Measurements from ENCODE around the gene ARID1B. TPM values are rescaled to one million over a fixed set of nuclear protein-coding genes. Genes with fewer than 3 reads are reported as not detected.

Gene ARID1B
- total RNA-seq, 1 experiment from 2014 or later, result 24.2 TPM

DNA sequence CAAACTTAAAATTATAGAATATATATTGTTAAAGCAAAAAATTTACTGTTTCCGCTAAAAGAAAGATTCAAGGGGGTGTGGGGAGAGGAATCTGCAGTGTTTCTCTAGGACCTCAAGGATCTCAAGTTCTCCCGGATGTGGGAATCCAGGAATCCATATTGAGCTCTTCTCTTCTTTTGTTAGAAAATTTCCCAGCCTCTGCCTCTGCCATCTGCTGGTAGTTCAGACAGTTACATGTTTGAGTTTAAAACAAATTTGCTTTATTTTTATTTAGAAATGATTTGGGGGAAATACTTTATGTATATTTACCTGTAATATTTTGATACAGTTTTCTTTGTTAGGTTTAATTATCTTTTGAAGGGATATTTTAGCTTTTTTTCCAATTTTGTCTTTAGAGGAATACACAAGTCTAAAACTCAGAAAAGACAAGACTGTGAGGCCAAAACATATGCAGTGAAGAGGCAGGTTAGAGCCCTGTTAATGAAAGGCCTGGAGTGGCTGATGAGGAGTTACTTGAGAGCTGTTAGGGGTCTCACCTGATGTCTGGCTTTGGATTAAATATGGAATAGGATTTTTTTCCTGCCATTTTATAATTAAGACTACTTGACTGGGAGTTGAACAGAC lies 268.8 kb downstream of the ARID1B start:
- H3K4me1 ChIP-seq (ENCODE audit: insufficient read depth, low read length), result peaks cover 10% of the 10 kb centered on the region; the same call in 1 of the 2 replicates
- H3K4me2 ChIP-seq (ENCODE audit: low read length), result no peak overlapping the region
- H3K79me2 ChIP-seq (ENCODE audit: low read length), result 0 out of 2 replicates have a peak, but pooled peaks cover 5% of the 10 kb centered on the region
- H3K36me3 ChIP-seq (ENCODE audit: low read depth, low read length), result no peaks in the 10 kb centered on the region
- H3K9me3 ChIP-seq (ENCODE audit: low read length), result no peaks in the 10 kb centered on the region
- CTCF ChIA-PET, result interaction anchor here (0.5 to 0.6 kb wide), 2 partner anchors 135 to 533 kb away, joined by 3 read pairs; no protein-coding TSS in a partner anchor
- ATAC-seq (peak; percentile 38; the same call in 1 of the 2 replicates), DNase-seq (peak; percentile 60)
- POLR2A ChIA-PET (ENCODE audit: unreplicated experiment), result interaction anchor here (0.5 kb wide), 1 partner anchor 510 kb away, joined by 3 read pairs; no protein-coding TSS in a partner anchor
- no peaks in the 10 kb centered on the region for H3K27me3 ChIP-seq (ENCODE audit: low read length)
- no peaks in the 10 kb centered on the region for H4K20me1 ChIP-seq (ENCODE audit: low read length)
- BruUV-seq (replicated peaks), result no TSS peak
- intact Hi-C loops (cut with micrococcal nuclease), result no loop called here
- no peak overlapping the region for H3K9ac ChIP-seq (ENCODE audit: low read length)
- no peak overlapping the region for H3K27ac ChIP-seq (ENCODE audit: low read length)
- TF ChIP-seq, protein P1, sequence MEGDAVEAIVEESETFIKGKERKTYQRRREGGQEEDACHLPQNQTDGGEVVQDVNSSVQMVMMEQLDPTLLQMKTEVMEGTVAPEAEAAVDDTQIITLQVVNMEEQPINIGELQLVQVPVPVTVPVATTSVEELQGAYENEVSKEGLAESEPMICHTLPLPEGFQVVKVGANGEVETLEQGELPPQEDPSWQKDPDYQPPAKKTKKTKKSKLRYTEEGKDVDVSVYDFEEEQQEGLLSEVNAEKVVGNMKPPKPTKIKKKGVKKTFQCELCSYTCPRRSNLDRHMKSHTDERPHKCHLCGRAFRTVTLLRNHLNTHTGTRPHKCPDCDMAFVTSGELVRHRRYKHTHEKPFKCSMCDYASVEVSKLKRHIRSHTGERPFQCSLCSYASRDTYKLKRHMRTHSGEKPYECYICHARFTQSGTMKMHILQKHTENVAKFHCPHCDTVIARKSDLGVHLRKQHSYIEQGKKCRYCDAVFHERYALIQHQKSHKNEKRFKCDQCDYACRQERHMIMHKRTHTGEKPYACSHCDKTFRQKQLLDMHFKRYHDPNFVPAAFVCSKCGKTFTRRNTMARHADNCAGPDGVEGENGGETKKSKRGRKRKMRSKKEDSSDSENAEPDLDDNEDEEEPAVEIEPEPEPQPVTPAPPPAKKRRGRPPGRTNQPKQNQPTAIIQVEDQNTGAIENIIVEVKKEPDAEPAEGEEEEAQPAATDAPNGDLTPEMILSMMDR (conservative IDR thresholded peaks at IDR 0.05; ENCODE audit: low read depth, low read length), result peak; percentile 64
- no peak for TF ChIP-seq EZH2 (IDR thresholded peaks at IDR 0.05; ENCODE audit: low read length, unreplicated experiment)
- TF ChIP-seq EZH2phosphoT487 (IDR thresholded peaks at IDR 0.05; ENCODE audit: borderline replicate concordance, low read length), result no peak
- no peak overlapping the region for H2AFZ ChIP-seq (ENCODE audit: low read length)
- no peak overlapping the region for H3K4me3 ChIP-seq (ENCODE audit: low read length)
- no peaks in the 10 kb centered on the region for H3K9me2 ChIP-seq (replicated peaks; ENCODE audit: low read length)
- no peaks in the 10 kb centered on the region for H3F3A ChIP-seq (ENCODE audit: low read length, unreplicated experiment)

- ATAC-seq, result no peak
- POLR2A ChIA-PET (ENCODE audit: unreplicated experiment), result no interaction called here
Observed at GRCh38 chr6:157046776-157047175, 269.6 kb downstream of the ARID1B start.

More at GRCh38 chr6:157046776-157047175, 269.6 kb downstream of the ARID1B start:
- Histone ChIP-seq H3K4me1 (ENCODE audit: insufficient read depth, low read length) (peaks cover 10% of the 10 kb centered on the region; the same call in 1 of the 2 replicates), H3K27me3 (ENCODE audit: low read length) (no peaks in the 10 kb centered on the region), H3K9me3 (ENCODE audit: low read length) (no peaks in the 10 kb centered on the region), H3K4me2 (ENCODE audit: low read length) (no peak overlapping the region), H3K9ac (ENCODE audit: low read length) (no peak overlapping the region), H3K36me3 (ENCODE audit: low read depth, low read length) (no peaks in the 10 kb centered on the region), H4K20me1 (ENCODE audit: low read length) (no peaks in the 10 kb centered on the region), H3K4me3 (ENCODE audit: low read length) (no peak overlapping the region), H3K79me2 (ENCODE audit: low read length) (0 out of 2 replicates have a peak, but pooled peaks cover 5% of the 10 kb centered on the region), H3K27ac (ENCODE audit: low read length) (no peak overlapping the region), H3F3A (ENCODE audit: low read length, unreplicated experiment) (no peaks in the 10 kb centered on the region), H2AFZ (ENCODE audit: low read length) (no peak overlapping the region), H3K9me2 (replicated peaks; ENCODE audit: low read length) (no peaks in the 10 kb centered on the region)
- DNase-seq, result no peak
- CTCF ChIA-PET, result no interaction called here
- intact Hi-C loops (cut with micrococcal nuclease), result no loop called here
- BruUV-seq (replicated peaks), result no TSS peak
- TF ChIP-seq, protein P1 (conservative IDR thresholded peaks at IDR 0.05; ENCODE audit: low read depth, low read length), result no peak
- TF ChIP-seq EZH2phosphoT487 (IDR thresholded peaks at IDR 0.05; ENCODE audit: borderline replicate concordance, low read length), result no peak
